Measurements from ENCODE around the gene FIGLA. TPM values are rescaled to one million over a fixed set of nuclear protein-coding genes. Genes with fewer than 3 reads are reported as not detected.

Gene FIGLA
- total and polyA plus RNA-seq, 2 of the 8 experiments (the other 6 are each of a cell fraction or from before 2014, with no cell fraction given): not detected

DNA sequence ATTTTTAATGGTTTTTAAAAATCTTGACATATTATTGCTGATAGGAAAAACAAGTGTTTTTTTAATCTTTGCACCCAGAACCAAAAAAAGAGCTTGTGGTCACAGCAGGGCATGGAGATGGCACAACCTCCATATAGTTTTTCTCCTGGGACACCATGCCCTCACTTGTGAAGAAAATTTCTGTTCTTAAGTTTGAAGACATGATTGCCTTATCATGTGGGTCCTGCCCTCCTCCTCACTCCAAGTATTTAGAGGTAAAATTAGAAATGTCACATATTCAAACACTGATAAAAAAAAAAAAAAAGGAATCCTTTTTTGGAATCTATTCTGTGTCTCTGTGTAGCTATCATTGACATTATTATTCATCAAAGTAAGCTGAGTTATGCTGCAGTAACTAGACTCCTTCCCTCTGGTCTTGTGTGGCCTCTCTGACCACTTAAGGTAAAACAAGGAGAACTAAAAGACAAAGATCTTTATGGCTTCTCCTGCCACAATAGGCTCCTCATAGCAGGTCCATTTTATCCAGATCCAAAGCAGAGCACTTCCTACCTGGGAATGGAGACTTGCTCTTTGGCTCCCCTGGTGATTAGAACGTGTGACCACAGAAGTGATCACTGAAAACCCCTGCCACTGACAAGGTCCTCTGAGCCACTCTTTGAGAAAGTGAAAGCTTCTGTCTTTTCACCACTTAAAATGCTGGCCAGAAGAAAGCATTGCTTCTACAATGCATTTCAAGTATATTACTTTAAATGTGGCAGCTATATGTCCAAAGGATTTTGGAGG is 42.2 kb downstream of the FIGLA start:
- Histone ChIP-seq H3K4me3 (ENCODE audit: extremely low read depth in 1 of 4, insufficient read depth in 2 of 4, low read depth in 3 of 4, low read length in 4 of 4) (no peak overlapping the region), H3K4ac (replicated peaks; ENCODE audit: insufficient read length, low read depth, low read length) (no peak overlapping the region), H3K9me3 (ENCODE audit: insufficient read depth in 2 of 2, low read depth in 1 of 2, low read length in 1 of 2) (peaks cover 0 to 4% of the 10 kb centered on the region in 2 experiments; a peak in 1 of 4 replicates), H4K91ac (replicated peaks; ENCODE audit: insufficient read length, low read length) (no peak overlapping the region), H3K79me1 (ENCODE audit: low read depth, low read length) (peaks cover 19% of the 10 kb centered on the region), H3K36me3 (ENCODE audit: control insufficient read depth in 2 of 4, insufficient read depth in 4 of 4, low read length in 3 of 4) (no peaks in the 10 kb centered on the region; a peak in 1 of 8 replicates), H3K56ac (replicated peaks; ENCODE audit: insufficient read length, low read depth, low read length) (no peak overlapping the region), H2BK120ac (replicated peaks; ENCODE audit: low read depth, low read length) (no peak overlapping the region), H2BK5ac (ENCODE audit: low read depth, low read length) (no peak overlapping the region), H4K5ac (ENCODE audit: insufficient read length, low read depth, low read length) (no peak overlapping the region), H3K9ac (replicated peaks in 1 of 4; ENCODE audit: extremely low read depth in 1 of 4, low read depth in 3 of 4, low read length in 3 of 4) (no peak overlapping the region), H2AFZ (ENCODE audit: low read length) (no peak overlapping the region), H3K79me2 (ENCODE audit: control insufficient read depth in 1 of 2, insufficient read depth in 2 of 2, low read length in 2 of 2) (peaks cover 10 to 97% of the 10 kb centered on the region in 2 experiments), H2BK15ac (ENCODE audit: low read length) (no peak overlapping the region), H2BK20ac (ENCODE audit: low read length) (no peak overlapping the region), H3K27ac (ENCODE audit: low read depth, low read length) (no peak overlapping the region), H3K18ac (ENCODE audit: extremely low read depth, low read length) (no peak overlapping the region), H3K27me3 (replicated peaks in 1 of 4; ENCODE audit: control insufficient read depth in 3 of 4, extremely low read depth in 1 of 4, insufficient read depth in 3 of 4, low read length in 3 of 4) (no peaks in the 10 kb centered on the region), H4K8ac (ENCODE audit: extremely low read depth, insufficient read depth, low read length) (no peak overlapping the region), H3K4me2 (ENCODE audit: insufficient read depth in 1 of 2, low read depth in 2 of 2, low read length in 2 of 2) (no peak overlapping the region), H3K14ac (ENCODE audit: insufficient read length) (no peak overlapping the region), H3K4me1 (replicated peaks in 1 of 4; ENCODE audit: control insufficient read depth in 3 of 4, insufficient read depth in 4 of 4, low read length in 3 of 4) (peaks cover 1 to 19% (median 9%) of the 10 kb centered on the region in 4 experiments; a peak in 4 of 7 replicates), H3K23ac (ENCODE audit: insufficient read length) (no peak overlapping the region), H2AK5ac (ENCODE audit: low read depth, low read length) (no peak overlapping the region), H2BK12ac (ENCODE audit: low read depth, low read length) (no peak overlapping the region), H3K23me2 (ENCODE audit: low read depth, low read length) (no peaks in the 10 kb centered on the region; the same call in 1 of the 2 replicates), H4K20me1 (replicated peaks in 1 of 2; ENCODE audit: control insufficient read depth in 1 of 2, insufficient read depth in 2 of 2, low read length in 2 of 2) (peaks cover 24 to 27% of the 10 kb centered on the region in 2 experiments)
- WGBS, 2 experiments (ENCODE audit: extremely low coverage in 1 of 2, insufficient coverage in 1 of 2, insufficient read length in 1 of 2, insufficient replicate concordance in 2 of 2, low coverage in 1 of 2, low lambda C conversion rate in 2 of 2, missing lambda C conversion rate in 1 of 2): 40% methylated on average over 1 of the region's 1 CpG; no CpG with 5 or more reads in 1 of the 2 experiments
- DNase-seq (ENCODE audit: low read depth in 1 of 2, low spot score in 2 of 2): peak in 1 of 2 experiments; percentile 38
- ChIA-PET CTCF (ENCODE audit: partially characterized antibody) (interaction anchor here (0.6 to 6.3 kb wide), 20 partner anchors 10 to 177 kb away, joined by 3 to 39 read pairs (median 3); partner anchors contain the start of gene ADD2), POLR2A (ENCODE audit: partially characterized antibody) (interaction anchor here (1.0 kb wide), 1 partner anchor 29 kb away, joined by 3 read pairs; no protein-coding TSS in a partner anchor)
- peak; percentile 13 for FAIRE-seq
- TF ChIP-seq GABPA (IDR thresholded peaks at IDR 0.05; ENCODE audit: borderline replicate concordance, insufficient read depth, low read length): no peak
- peak in 1 of 2 experiments; percentile 38; a peak in 2 of 4 replicates for TF ChIP-seq RAD21 (IDR thresholded peaks at IDR 0.05 in 1 of 2, conservative IDR thresholded peaks at IDR 0.05 in 1 of 2; ENCODE audit: low read depth in 2 of 2, low read length in 2 of 2)
- TF ChIP-seq CTBP2 (IDR thresholded peaks at IDR 0.05; ENCODE audit: borderline replicate concordance, insufficient read depth, insufficient read length, low read length): no peak
- TF ChIP-seq, protein P1, sequence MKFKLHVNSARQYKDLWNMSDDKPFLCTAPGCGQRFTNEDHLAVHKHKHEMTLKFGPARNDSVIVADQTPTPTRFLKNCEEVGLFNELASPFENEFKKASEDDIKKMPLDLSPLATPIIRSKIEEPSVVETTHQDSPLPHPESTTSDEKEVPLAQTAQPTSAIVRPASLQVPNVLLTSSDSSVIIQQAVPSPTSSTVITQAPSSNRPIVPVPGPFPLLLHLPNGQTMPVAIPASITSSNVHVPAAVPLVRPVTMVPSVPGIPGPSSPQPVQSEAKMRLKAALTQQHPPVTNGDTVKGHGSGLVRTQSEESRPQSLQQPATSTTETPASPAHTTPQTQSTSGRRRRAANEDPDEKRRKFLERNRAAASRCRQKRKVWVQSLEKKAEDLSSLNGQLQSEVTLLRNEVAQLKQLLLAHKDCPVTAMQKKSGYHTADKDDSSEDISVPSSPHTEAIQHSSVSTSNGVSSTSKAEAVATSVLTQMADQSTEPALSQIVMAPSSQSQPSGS (IDR thresholded peaks at IDR 0.05; ENCODE audit: low read length): no peak
- TF ChIP-seq, protein P2, sequence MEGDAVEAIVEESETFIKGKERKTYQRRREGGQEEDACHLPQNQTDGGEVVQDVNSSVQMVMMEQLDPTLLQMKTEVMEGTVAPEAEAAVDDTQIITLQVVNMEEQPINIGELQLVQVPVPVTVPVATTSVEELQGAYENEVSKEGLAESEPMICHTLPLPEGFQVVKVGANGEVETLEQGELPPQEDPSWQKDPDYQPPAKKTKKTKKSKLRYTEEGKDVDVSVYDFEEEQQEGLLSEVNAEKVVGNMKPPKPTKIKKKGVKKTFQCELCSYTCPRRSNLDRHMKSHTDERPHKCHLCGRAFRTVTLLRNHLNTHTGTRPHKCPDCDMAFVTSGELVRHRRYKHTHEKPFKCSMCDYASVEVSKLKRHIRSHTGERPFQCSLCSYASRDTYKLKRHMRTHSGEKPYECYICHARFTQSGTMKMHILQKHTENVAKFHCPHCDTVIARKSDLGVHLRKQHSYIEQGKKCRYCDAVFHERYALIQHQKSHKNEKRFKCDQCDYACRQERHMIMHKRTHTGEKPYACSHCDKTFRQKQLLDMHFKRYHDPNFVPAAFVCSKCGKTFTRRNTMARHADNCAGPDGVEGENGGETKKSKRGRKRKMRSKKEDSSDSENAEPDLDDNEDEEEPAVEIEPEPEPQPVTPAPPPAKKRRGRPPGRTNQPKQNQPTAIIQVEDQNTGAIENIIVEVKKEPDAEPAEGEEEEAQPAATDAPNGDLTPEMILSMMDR (IDR thresholded peaks at IDR 0.05; ENCODE audit: control extremely low read depth in 1 of 3, insufficient read depth in 1 of 3, low read depth in 1 of 3, low read length in 3 of 3): peak in 2 of 3 experiments; percentile 18 to 51; a peak in 2 of 4 replicates
- TF ChIP-seq CREB1 (IDR thresholded peaks at IDR 0.05): no peak
